Left lung (tissue), 10 donors: ENCODE results near the gene SORCS1. TPM values are rescaled to one million over a fixed set of nuclear protein-coding genes. Genes with fewer than 3 reads are reported as not detected.

Source experiments
- ATAC-seq: fragments of 200-7000 bp; cut with Tn5 transposase; one replicate; pipeline ENCODE4 v1.9.1; 2020; ENCODE audit warnings: moderate library complexity
- DNase-seq, 4 donors: peaks; one replicate each; pipeline ENCODE4 v3.0.0-alpha.2; 2013 to 2020
- H3K27ac ChIP-seq, 2 donors: fragments of 200-600 bp; sonication (generic) in 1 of 2; one replicate each; pipeline versions ENCODE4 v1.5.0 to v1.8.0; 2020 to 2021
- H3K27me3 ChIP-seq, 2 donors: fragments of 200-600 bp; sonication (generic) in 1 of 2; one replicate each; pipeline versions ENCODE4 v1.5.0 to v1.8.0; 2020 to 2021
- H3K36me3 ChIP-seq, 2 donors: fragments of 200-600 bp; sonication (generic) in 1 of 2; one replicate each; pipeline versions ENCODE4 v1.5.0 to v1.8.0; 2020 to 2021
- H3K4me1 ChIP-seq, 2 donors: fragments of 200-600 bp; one replicate each; pipeline ENCODE4 v1.8.0; 2021
- H3K4me3 ChIP-seq, 2 donors: fragments of 200-600 bp; sonication (generic) in 1 of 2; one replicate each; pipeline versions ENCODE4 v1.5.0 to v1.8.0; 2020 to 2021; ENCODE audit warnings: mild to moderate bottlenecking in 1 of 2
- H3K9me3 ChIP-seq, 2 donors: fragments of 200-600 bp; sonication (generic) in 1 of 2; one replicate each; pipeline versions ENCODE4 v1.5.0 to v1.8.0; 2020 to 2021
- intact Hi-C, 2 donors: fragments of 100-400 bp; cut with DNase I; formaldehyde crosslinking; loops; one replicate each; pipeline versions ENCODE4 v1.11.2 to v1.14.2; 2022
- polyA plus RNA-seq, 6 donors: library from polyadenylated mRNA; unstranded; fragments of 120-200 nt; gene quantifications; one replicate each; pipeline ENCODE4 v1.2.1, GENCODE V29; 2013; ENCODE audit not compliant: insufficient read length in 6 of 6
- total RNA-seq, 2 donors: library from RNA; stranded (reverse); fragmentation: NEBNext Ultra II Directional; extraction: Animal tissue kit (Norgen Biotek cat#: 25700); gene quantifications; one replicate each; pipeline ENCODE4 v1.2.1, GENCODE V29; 2021
- TF ChIP-seq, protein P1 (sequence below), 2 donors: fragments of 200-600 bp; sonication (generic) in 1 of 2; IDR thresholded peaks; one replicate each; pipeline versions ENCODE4 v1.5.0 to v1.8.0; 2021; ENCODE audit warnings: antibody characterized with exemption in 2 of 2
- donor health status: DM: no; HTN: yes; CAD: no.
- donor health status: DM: no; HTN: no; CAD: no.

SORCS1 gene
- total and polyA plus RNA-seq, 8 donors = 0.03 to 0.72 (median 0.21) TPM

DNA sequence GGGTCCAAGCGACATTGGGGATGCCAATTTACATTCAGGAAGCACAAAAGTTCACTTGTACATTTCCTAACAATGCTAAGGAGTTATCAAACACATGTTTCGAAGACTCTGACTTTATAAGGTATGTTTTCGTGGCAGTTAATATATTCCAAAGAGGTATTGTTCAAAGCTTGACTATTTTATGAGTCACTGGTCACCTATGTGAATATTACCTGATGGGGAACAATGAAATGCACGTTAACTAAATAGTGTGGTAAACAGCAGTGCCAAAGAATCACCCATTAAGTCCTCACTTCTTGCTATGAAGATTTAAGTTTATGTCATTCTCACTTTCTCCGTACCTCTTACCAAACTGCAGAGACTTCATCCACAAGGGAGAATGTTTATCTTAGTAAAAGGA is 550.2 kb downstream of the SORCS1 start:
- ATAC-seq (no peak), DNase-seq (no peak)
- Histone ChIP-seq H3K4me1 (no peaks in the 10 kb centered on the region), H3K27ac (no peak overlapping the region), H3K27me3 (peaks cover 0 to 8% of the 10 kb centered on the region in 2 donors), H3K9me3 (no peaks in the 10 kb centered on the region), H3K4me3 (no peak overlapping the region), H3K36me3 (no peaks in the 10 kb centered on the region)
- intact Hi-C loops = no loop called here
- TF ChIP-seq, protein P1, sequence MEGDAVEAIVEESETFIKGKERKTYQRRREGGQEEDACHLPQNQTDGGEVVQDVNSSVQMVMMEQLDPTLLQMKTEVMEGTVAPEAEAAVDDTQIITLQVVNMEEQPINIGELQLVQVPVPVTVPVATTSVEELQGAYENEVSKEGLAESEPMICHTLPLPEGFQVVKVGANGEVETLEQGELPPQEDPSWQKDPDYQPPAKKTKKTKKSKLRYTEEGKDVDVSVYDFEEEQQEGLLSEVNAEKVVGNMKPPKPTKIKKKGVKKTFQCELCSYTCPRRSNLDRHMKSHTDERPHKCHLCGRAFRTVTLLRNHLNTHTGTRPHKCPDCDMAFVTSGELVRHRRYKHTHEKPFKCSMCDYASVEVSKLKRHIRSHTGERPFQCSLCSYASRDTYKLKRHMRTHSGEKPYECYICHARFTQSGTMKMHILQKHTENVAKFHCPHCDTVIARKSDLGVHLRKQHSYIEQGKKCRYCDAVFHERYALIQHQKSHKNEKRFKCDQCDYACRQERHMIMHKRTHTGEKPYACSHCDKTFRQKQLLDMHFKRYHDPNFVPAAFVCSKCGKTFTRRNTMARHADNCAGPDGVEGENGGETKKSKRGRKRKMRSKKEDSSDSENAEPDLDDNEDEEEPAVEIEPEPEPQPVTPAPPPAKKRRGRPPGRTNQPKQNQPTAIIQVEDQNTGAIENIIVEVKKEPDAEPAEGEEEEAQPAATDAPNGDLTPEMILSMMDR (IDR thresholded peaks at IDR 0.05) = no peak

DNA sequence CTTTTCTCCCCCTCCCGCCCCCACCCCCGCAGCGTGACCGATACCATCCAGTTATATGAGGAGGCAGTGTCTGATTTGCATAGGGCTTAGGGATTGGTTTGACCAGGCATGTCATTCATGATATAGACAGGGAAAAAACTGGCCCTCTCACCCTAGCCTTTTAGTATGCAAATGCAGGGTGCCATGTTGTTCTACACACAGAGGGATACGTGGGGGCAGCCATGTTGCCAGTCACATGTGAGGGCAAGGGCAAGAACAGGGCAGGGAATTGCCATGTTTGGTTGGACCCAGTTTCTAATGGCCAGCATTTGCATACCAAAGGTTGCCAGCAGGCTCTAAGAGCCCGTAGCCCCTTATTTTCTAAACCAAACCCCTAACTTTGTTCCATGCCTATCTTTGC is 552.1 kb downstream of the SORCS1 start:
- Histone ChIP-seq H3K9me3 (no peaks in the 10 kb centered on the region), H3K4me3 (no peak overlapping the region), H3K36me3 (no peaks in the 10 kb centered on the region), H3K4me1 (no peaks in the 10 kb centered on the region), H3K27ac (no peak overlapping the region), H3K27me3 (peaks cover 0 to 8% of the 10 kb centered on the region in 2 donors)
- intact Hi-C loops = no loop called here
- no peak for ATAC-seq
- TF ChIP-seq, protein P1 (IDR thresholded peaks at IDR 0.05) = no peak
- no peak for DNase-seq

DNA sequence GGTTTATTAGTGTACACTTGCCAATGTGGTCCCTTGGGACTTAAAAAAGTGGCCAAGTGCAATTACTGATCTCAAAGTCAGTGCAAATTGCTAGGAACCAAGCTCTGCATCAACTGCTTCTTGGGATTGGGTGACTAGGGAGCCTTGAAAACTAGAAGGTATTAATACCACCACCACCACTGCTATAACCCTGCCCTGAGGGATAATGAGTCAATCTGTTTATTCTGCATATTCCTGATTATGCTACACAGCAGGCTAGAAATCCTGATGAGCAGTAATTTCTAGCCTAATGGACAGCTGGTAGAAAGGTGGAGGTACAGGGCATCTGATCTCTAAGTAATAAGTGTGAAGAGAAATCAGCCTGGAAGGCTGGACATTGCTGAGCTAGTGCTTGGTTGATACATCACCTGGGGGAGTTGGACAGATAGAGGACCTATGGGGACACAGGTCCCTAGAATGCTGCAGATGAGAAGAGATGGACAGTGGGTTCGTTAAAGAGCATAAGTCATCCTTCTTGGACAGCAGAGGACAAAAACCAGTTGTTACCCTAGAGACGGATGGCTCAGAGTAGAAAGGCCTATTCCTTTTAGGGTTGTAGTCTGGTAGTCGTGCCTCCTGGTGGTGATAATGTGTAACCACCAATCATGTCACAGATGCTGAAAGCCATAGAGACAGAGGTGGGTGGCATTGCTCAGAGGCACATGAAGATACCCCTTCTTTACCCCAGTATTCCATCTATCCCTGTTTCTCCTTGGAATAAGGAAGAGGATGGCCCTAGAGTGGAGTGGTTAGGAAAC is 554.8 kb downstream of the SORCS1 start:
- DNase-seq (no peak), ATAC-seq (no peak)
- intact Hi-C loops = no loop called here
- Histone ChIP-seq H3K9me3 (no peaks in the 10 kb centered on the region), H3K36me3 (no peaks in the 10 kb centered on the region), H3K4me3 (no peak overlapping the region), H3K27ac (no peak overlapping the region), H3K27me3 (peaks cover 0 to 8% of the 10 kb centered on the region in 2 donors), H3K4me1 (no peaks in the 10 kb centered on the region)
- TF ChIP-seq, protein P1 (IDR thresholded peaks at IDR 0.05) = no peak

DNA sequence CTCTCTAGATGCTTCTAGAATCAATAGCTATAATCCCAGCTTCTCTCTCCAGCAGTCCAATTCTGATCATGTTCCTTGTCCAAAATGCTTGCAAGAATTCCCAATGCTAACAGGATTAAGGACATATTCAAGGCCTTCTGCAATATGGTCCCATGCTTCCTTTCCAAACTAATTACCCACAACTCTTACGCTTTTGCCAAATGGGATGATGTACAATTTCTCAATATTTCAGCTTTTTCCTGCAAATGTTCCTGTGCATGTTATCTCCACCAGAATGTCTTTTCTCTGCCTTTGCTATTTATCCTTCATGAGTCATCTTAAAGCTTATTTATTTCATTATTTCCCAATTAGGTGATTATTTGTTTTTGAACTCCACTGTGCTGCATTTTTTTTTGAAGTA is 556.4 kb downstream of the SORCS1 start:
- H3K4me1 ChIP-seq = no peaks in the 10 kb centered on the region
- H3K36me3 ChIP-seq = no peaks in the 10 kb centered on the region
- no peak overlapping the region for H3K4me3 ChIP-seq
- no peak overlapping the region for H3K27ac ChIP-seq
- ATAC-seq (no peak), DNase-seq (no peak)
- TF ChIP-seq, protein P1 (IDR thresholded peaks at IDR 0.05) = no peak
- intact Hi-C loops = no loop called here
- H3K9me3 ChIP-seq = no peaks in the 10 kb centered on the region
- H3K27me3 ChIP-seq = peaks cover 0 to 1% of the 10 kb centered on the region in 2 donors

DNA sequence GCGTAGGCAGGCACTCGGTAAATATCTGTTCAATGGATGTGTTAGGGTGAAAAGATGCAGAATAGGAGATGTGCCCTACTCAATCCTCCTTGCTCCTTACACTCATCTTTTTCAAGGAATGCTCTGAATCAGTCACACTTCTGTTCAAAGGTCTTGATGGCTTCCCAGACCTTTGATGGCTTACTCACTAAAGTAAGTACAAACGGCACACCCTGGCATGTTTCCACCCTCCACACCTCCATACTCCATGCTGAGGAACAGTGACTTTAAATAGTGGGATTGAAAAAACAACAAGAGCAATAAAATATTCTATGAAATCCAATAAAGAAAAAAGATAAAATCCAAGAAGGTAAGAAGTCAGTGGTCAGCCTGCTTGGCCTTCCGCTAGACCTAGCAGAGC is 569.2 kb downstream of the SORCS1 start:
- ATAC-seq = no peak
- Histone ChIP-seq H3K27me3 (no peaks in the 10 kb centered on the region), H3K4me3 (no peak overlapping the region)

More for the DNA sequence above, 569.2 kb downstream of the SORCS1 start:
- Histone ChIP-seq H3K4me1 (no peaks in the 10 kb centered on the region), H3K27ac (no peak overlapping the region), H3K9me3 (no peaks in the 10 kb centered on the region), H3K36me3 (no peaks in the 10 kb centered on the region)
- TF ChIP-seq, protein P1 (IDR thresholded peaks at IDR 0.05) = no peak
- intact Hi-C loops = no loop called here
- no peak for DNase-seq
